GM19193 (cell line): Measurements from ENCODE around the gene KCTD4.

ENCODE experiments used
- POLR2A ChIP-seq: IDR thresholded peaks from 4 replicates; pipeline ENCODE4 v1.6.1; 2011; ENCODE audit not compliant: insufficient read depth, insufficient read length; ENCODE audit errors: extremely low read depth

KCTD4 gene

GRCh38 chr13:45219938-45220375 is 19.1 kb upstream of the KCTD4 start:
- TF ChIP-seq POLR2A = no peak

DNA sequence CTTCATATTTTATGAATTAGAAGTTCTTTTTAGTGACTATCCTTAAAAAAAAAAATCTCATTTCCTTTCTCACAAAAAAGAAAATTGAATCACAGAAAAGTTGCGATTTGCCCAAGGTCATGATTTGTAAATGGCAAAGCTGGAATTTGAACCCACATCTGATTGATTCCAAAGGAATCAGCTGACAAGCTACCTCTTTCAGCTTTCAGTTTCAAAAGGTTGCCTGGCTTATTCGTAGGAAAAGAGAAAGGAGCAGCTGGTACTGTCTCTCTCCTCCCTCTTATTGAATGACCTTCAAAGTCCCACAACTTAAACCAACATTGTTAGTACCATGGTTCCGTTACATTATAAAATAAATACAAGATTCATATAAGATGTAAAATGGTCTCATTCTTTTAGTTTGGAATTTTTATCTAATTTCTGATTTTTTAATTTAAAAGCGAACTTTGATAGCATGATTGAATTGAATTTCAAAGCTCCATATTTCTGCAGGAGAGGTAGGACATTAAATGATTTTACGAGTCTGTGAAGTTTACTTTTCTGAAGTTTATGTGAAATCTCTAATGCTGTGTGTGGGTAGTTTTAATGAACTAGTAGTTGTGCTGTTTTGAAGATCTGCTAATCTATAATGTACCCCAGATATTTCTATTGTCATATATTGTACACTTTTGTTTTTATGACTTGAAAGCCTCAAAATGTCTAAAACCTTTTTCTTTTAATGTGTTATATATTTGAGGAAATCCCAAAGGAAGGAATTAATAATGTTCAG is 18.5 kb upstream of the KCTD4 start:
- TF ChIP-seq POLR2A = no peak

- TF ChIP-seq POLR2A = no peak
Measured at GRCh38 chr13:45218689-45219088, 17.8 kb upstream of the KCTD4 start.

GRCh38 chr13:45216193-45216592 is 15.3 kb upstream of the KCTD4 start:
- TF ChIP-seq POLR2A = no peak

GRCh38 chr13:45215392-45216077 is 14.7 kb upstream of the KCTD4 start:
- TF ChIP-seq POLR2A = no peak

DNA sequence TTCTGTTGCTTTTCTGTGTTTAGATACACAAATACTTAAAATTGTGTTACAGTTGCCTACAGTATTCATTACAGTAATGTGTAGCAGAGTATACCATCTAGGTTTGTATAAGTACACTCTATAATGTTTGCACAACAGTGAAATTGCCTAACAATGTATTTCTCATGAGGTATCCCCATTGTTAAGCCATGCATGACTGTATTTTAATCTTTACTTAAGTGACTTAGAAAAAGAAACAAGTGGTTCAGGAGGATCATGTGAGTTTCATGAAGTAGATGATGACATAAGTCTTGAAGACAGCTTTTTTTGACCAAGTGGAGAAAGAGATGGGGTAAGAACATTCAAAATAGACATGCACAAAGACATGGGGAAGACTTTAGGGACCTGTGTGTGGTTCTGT is 8.4 kb upstream of the KCTD4 start:
- no peak for TF ChIP-seq POLR2A

- no peak for TF ChIP-seq POLR2A
Measured at GRCh38 chr13:45208132-45208531, 7.3 kb upstream of the KCTD4 start.

DNA sequence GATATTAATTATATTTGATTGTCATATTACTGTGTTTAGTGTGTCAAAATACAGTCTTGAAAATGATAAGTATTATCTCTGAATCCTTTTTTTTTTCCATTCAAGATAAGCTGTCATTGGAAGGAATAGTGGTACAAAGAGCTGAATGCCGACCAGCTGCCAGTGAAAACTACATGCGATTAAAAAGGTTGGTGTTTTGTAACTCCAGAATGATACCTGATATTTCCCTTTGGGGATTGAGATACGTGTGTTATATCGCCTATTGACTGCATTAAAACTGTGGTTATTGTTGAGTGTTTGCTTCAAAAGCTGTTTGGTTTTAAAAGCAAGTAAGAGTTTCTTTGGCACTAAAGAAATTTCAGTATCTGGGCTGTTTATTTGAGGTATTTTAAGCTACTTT is 6.5 kb upstream of the KCTD4 start:
- no peak for TF ChIP-seq POLR2A

GRCh38 chr13:45206340-45206739 is 5.5 kb upstream of the KCTD4 start:
- TF ChIP-seq POLR2A = no peak

DNA sequence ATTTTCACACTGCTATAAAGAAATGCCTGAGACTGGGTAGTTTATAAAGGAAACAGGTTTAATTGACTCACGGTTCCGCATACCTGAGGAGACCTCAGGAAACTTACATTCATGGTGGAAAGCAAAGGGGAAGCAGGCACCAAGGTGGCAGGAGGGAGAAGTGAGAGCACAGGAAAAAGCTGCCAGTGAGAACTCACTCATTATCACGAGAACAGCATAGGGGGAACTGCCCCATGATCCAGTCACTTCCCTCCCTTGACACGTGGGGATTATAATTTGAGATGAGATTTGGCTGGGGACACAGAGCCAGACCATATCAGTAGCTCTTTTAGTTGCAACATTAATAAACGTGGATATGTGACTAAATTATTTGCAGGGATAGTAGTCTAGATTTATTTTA is 4.3 kb upstream of the KCTD4 start:
- no peak for TF ChIP-seq POLR2A

GRCh38 chr13:45199711-45200110 is 1.1 kb downstream of the KCTD4 start:
- no peak for TF ChIP-seq POLR2A

GRCh38 chr13:45198924-45199323 is 1.9 kb downstream of the KCTD4 start:
- no peak for TF ChIP-seq POLR2A

DNA sequence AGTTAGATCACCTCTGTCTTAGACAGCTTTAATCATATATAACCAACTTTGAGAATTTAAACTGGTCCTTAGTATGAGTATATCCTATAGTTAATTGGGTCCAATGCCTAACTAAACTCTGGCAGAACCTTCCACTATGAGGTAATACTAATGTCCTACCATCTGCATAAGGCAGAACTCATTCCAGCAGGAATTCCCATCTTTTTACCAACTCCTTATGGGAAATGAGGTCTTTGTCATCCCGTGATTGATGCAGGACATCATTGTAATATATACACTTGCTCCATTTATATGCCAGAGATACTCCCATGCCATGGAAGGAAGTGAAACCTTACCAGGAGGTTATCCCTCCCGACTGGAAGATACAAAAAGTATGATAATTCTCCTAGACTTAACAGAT is 2.8 kb downstream of the KCTD4 start:
- TF ChIP-seq POLR2A = no peak

DNA sequence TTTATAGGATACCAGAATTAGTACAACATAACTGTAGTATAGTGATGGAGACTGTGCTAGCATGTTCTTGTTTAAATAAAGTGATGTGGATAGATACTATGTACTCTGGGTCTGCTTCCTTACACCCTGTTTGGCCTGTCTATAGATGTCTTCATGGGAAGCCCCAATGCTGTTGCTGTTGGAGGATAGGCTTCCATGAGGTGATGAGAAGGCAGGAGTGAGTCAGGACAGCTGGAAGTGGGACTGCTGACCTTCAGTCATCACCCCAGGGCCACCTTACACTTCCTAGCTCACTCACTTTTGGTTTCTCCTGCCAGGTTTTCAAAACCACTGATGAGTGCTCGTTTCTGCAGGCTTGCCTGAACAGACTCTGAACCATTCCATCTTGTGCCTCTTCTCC is 4.2 kb downstream of the KCTD4 start:
- TF ChIP-seq POLR2A = no peak

DNA sequence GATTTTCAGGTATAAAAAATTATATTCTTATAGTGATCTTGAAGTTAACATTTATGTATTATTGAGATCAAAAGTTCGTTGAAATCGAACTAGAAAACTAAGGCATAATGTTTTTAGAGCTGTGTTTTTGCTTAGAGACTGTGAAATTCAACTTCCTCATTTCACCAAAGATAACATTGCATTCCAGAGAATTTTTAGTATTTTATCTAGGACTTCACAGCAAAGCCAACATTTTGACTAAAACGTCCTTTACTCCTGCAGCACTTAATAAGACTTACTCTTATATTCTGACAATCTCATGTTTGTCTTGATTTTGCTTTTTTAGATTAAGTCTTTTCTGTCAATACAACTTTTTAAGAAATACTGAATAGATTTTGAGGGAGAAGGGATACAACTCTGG is 4.7 kb downstream of the KCTD4 start:
- TF ChIP-seq POLR2A = no peak

GRCh38 chr13:45195421-45195820 is 5.4 kb downstream of the KCTD4 start:
- no peak for TF ChIP-seq POLR2A
